ENCODE results near the gene INAVA. TPM values are rescaled to one million over a fixed set of nuclear protein-coding genes. Genes with fewer than 3 reads are reported as not detected.

INAVA gene
- total and polyA plus RNA-seq, 2 of the 13 experiments (the other 11 are each of a cell fraction or from before 2014, with no cell fraction given): 6.0 to 13.5 TPM

- TF ChIP-seq NR2F1 (CRISPR knock-in tag; IDR thresholded peaks at IDR 0.05) (no peak), KLF9 (CRISPR knock-in tag; IDR thresholded peaks at IDR 0.05; ENCODE audit: low read depth) (no peak), ARNTL (CRISPR knock-in tag; IDR thresholded peaks at IDR 0.05) (no peak), RCOR2 (CRISPR knock-in tag; IDR thresholded peaks at IDR 0.05) (no peak), SRSF4 (IDR thresholded peaks at IDR 0.05; ENCODE audit: low read depth, low read length, poor library complexity, severe bottlenecking) (no peak), RBAK (CRISPR knock-in tag; IDR thresholded peaks at IDR 0.05) (no peak), SP2 (CRISPR knock-in tag; IDR thresholded peaks at IDR 0.05) (no peak), SMAD9 (CRISPR knock-in tag; IDR thresholded peaks at IDR 0.05) (no peak), NCOA1 (CRISPR knock-in tag; IDR thresholded peaks at IDR 0.05) (no peak), ZNF646 (CRISPR knock-in tag; IDR thresholded peaks at IDR 0.05) (no peak; the same call in 1 of the 2 replicates), DNMT3B (CRISPR knock-in tag; conservative IDR thresholded peaks at IDR 0.05) (no peak), ZUFSP (CRISPR knock-in tag; IDR thresholded peaks at IDR 0.05; ENCODE audit: borderline replicate concordance) (no peak), GFI1 (CRISPR knock-in tag; IDR thresholded peaks at IDR 0.05; ENCODE audit: borderline replicate concordance) (no peak), CREM (IDR thresholded peaks at IDR 0.05) (no peak; the same call in 1 of the 2 replicates), CREM (CRISPR knock-in tag; IDR thresholded peaks at IDR 0.05) (no peak), ZNF788 (CRISPR knock-in tag; IDR thresholded peaks at IDR 0.05; ENCODE audit: borderline replicate concordance) (no peak), ARID3A (IDR thresholded peaks at IDR 0.05; ENCODE audit: low read depth, low read length) (no peak), CEBPZ (IDR thresholded peaks at IDR 0.05; ENCODE audit: low read length) (no peak)
Measured at GRCh38 chr1:200899451-200899915, 4.8 kb downstream of the INAVA start (continued).
